GM18909 (cell line): Measurements from ENCODE around the gene GPLD1.
"Not testable (repeated sequence)": the region's sequence is repeated elsewhere in the genome, so short reads cannot be mapped to it uniquely, and the experiment has no call there.

ENCODE experiments used
- ATAC-seq: cut with Tn5 transposase; IDR thresholded peaks from one replicate; pipeline ENCODE4 v1.9.1; 2021; ENCODE audit warnings: mild to moderate bottlenecking; ENCODE audit not compliant: unreplicated experiment, poor library complexity

GPLD1 gene

DNA sequence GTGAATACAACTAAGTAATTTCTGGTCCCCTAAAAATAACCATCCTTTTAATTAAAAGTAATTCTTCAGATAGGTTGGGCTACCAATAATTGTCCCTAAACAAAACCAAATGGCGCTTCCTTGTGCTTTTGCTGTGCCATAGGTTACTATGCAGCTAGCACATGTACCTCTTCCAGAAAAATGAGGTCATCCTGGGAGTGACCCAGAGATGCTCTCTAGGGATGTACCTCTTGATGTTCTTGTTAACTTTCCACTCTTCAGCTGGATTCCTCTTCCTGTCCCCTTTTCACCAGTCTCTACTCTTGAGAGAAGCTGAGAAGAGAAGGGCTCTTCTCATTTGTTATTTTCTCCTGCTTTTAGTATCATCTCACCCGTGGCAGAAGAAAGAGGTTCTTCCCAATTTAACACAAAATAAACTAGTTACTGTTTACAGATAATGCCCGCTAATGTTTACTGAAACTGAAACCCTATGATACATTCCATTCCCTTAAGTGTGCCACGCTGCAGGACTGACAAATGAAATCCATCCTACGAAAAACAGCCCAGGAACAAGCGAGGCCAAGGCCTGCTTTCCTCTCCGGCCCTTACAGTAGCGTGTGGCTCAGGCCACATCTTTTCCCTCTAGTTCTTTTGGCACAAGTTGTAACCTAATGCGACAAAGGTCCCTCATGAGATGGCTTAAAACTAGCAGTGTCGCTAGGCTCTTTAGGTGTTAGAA is 62.5 kb downstream of the GPLD1 start:
- ATAC-seq = no peak

- ATAC-seq = no peak
Observed at GRCh38 chr6:24425091-24425490, 64.3 kb downstream of the GPLD1 start.

GRCh38 chr6:24419526-24419925 is 69.9 kb downstream of the GPLD1 start:
- no peak for ATAC-seq

GRCh38 chr6:24415753-24416152 is 73.6 kb downstream of the GPLD1 start:
- peak; percentile 89 for ATAC-seq

DNA sequence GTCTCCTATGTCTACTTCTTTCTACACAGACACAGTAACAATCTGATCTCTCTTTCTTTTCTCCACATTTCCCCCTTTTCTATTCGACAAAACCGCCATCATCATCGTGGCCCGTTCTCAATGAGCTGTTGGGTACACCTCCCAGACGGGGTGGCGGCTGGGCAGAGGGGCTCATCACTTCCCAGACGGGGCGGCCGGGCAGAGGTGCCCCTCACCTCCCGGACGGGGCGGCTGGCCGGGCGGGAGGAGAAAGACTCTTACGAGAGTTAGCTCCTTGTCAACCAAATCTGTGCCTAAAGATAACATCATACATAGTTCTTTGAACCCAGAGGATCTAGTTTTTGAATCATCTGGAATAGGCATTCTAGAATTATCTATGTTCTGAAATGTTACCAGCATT is 74.8 kb downstream of the GPLD1 start:
- not testable (repeated sequence) for ATAC-seq

DNA sequence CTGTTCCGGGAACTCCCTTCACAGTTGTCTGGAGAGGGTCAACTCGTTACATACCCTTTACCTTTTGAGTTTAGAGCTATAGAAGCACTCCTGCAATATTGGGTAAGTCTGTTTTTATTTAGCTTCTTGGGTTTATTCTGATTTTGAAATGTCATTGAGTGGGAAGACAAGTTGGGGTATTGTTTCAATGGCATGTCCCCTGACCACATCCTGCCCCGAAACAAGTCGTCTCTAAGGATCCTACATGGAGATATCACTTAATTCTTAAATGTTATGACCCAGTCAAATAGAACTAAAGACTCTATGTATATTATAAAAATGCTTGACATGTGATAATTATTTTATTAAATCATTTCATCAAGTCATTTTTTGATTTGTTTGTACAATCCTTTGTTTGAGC is 77.1 kb downstream of the GPLD1 start:
- no peak for ATAC-seq

DNA sequence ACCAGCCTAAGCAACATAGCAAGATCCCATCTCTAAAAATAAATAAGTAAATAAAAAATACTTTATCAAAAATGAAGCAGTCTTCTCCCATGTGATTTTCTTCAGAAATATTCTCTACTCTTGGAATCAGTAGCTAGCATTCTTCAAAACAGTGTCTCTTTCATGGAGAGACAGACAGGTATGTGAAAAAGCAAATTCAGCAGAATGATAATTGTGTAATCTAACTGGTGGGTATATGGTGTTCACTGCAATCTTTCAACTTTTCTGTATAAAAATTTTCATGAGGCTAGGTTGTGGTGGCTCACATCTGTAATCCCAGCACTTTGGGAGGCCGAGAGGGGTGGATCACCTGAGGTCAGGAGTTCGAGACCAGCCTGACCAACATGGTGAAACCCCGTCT is 78.8 kb downstream of the GPLD1 start:
- ATAC-seq = no peak

DNA sequence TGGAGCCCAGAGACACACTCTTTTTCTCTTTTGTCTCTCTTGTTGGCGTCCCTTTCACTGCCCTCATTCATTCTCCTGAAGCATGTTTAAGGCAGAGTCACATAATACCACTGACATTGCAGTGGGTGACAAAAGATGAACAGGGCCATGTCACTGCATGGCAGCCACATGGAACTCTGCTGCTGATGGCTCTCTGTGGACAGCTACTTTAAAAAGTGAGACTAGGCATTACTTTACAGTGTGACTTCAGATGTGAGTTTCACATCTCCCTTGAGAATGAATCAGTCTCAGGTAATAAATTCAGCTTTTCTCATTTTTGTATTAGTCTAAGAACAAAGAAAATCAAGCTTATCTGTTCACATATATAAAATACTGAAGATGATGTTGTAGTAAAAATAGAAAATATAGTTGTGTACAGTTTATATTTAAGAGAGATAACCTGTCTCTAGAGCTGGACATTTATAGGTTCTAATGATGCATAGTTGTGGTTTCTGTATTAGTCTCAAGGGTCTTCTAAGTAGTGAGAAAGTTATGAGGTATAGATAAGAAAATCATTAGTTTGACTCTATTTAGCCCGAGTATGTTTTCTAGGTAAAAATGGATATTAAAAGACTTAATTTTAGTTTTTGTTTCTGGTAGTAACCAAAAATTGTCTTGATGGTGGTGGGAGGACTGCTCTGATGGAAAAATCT is 80.5 kb downstream of the GPLD1 start:
- peak; percentile 89 for ATAC-seq

GRCh38 chr6:24405262-24405661 is 84.1 kb downstream of the GPLD1 start:
- ATAC-seq = no peak

DNA sequence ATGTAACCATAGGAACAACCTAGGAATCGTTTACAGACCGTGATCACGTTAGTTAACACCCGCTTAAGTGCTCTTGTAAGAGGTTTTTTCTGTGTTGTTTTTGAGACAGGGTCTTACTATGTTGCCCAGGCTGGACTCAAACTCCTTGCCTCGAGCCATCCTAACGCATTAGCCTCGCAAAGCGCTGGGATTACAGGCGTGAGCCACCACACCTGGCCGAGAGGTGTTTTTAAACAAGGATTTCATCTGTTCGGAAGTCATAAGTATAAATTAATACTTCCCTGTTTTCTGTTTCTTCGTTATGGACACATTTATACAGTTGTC is 85.9 kb downstream of the GPLD1 start:
- ATAC-seq = no peak

DNA sequence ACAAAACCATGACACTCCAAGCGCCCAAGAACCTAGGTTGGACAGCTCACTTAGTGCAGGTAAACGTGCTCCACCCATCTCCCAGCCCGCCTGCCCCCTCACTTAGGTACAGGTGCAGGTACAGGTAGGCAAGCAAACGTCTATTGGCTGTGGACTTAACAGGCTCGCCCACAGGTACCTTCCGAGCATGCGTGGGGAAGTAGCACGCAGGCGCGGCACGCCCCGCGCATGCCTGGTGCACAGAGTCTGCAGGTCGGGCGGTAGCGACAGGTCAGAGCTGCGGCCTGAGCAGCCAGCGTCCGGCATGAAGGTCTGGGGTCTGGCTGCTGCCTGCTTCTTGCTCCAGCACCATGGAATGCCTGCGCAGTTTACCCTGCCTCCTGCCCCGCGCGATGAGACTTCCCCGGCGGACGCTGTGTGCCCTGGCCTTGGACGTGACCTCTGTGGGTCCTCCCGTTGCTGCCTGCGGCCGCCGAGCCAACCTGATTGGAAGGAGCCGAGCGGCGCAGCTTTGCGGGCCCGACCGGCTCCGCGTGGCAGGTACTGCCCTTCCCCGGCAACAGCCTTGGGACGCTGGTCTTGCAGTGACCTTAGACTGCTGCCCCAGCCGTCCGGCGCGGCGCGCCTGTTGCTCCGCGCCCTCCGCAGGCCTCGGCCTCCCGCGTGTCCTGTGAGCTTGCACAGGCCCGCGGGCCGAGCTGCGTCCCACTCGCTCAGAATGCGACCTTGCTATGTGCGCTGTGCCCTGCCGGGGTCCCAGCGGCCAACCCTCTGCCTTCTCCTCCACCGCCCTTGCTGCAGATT is 86.5 kb downstream of the GPLD1 start, which contains the start of gene MRS2:
TSS of gene MRS2 (plus strand) at position 240 of the 804 bp plus-strand sequence. CDS start at position 351, 111 bp downstream.
- peak; percentile 95 for ATAC-seq

- no peak for ATAC-seq
Observed at GRCh38 chr6:24401458-24401857, 87.9 kb downstream of the GPLD1 start.

DNA sequence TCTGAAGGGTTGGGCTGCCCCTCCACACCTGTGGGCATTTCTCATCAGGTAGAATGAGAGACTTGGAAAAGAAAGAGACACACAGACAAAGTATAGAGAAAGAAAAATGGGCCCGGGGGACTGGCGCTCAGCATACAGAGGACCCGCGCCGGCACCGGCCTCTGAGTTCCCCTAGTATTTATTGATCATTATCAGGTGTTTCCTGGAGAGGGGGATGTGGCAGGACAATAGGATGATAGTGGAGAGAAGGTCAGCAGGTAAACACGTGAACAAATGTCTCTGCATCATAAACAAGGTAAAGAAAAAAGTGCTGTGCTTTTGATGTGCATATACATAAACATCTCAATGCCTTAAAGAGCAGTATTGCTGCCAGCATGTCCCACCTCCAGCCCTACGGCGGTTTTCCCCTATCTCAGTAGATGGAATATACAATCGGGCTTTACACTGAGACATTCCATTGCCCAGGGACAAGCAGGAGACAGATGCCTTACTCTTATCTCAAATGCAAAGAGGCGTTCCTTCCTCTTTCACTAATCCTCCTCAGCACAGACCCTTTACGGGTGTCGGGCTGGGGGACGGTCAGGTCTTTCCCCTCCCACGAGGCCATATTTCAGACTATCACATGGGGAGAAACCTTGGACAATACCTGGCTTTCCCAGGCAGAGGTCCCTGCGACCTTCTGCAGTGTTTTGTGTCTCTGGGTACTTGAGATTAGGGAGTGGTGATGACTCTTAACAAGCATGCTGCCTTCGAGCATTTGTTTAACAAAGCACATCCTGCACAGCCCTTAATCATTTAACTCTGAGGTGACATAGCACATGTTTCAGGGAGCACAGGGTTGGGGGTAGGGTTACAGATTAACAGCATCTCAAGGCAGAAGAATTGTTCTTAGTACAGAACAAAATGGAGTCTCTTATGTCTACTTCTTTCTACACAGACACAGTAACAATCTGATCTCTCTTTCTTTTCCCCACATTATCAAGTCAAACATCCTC is 89.0 kb downstream of the GPLD1 start:
- not testable (repeated sequence) for ATAC-seq

- ATAC-seq = no peak
Observed at GRCh38 chr6:24397631-24398030, 91.7 kb downstream of the GPLD1 start.

GRCh38 chr6:24396824-24397223 is 92.6 kb downstream of the GPLD1 start:
- no peak for ATAC-seq

DNA sequence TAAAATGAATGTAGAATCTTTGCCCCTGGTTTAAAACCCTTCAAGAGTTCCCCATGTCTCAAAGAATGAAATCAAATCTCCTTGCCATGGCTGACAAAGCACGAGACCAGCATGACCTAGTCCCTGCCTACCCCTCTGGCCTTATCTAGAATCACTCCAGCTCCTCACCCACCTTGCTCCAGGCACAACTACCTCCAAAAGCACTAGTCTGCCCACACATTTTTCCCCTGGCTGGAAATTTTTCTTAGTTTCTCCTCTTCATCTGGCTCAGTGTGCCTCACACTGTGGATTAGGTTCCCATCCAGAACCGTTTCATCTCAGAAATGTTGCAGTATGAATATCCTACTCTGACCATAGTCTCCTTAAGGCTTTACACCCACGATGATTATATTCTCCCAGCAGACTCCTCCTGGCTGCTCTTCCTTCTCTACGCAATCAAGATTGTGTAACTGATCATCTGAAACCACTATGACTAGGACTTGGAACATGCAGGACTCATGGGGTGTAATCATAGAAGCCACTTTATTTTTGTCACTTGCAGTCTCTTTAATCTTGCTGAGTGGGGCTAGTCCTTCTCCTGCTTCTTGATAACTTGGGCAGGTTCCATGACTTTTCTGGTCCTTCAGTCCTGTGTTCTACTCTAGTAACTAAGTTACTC is 94.5 kb downstream of the GPLD1 start:
- no peak for ATAC-seq

GRCh38 chr6:24394061-24394779 is 95.2 kb downstream of the GPLD1 start:
- ATAC-seq = no peak

DNA sequence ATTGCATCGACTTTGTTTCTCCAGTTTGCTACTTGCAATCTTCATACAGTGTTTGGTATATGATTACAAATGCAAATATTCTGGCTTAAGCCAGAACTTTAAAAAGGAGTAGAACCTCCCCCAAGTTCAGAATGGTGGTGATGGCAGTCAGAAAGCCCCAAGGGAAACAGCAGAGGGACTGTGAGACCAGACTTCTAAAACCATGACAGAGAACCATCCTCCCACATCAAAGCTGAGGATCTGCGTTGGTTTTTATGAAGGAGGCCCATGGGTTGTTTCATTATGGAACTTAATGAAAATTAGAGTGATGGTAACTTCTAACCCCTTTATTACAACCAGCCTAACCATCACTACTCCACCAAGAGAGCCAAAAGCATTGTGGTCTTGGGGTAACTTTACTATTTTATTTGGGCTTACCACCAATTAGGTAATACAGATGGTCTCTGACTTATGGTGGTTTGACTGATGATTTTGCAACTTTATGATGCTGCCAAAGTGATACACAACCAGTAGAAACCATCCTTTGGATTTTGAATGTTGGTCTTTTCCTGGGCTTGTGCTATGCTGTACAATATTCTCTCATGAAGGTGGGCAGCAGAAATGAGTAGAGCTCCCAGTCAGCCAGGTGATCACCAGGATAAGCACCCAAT is 97.5 kb downstream of the GPLD1 start:
- ATAC-seq = peak; percentile 97
